ENCODE data around the gene CWH43. TPM values are rescaled to one million over a fixed set of nuclear protein-coding genes. Genes with fewer than 3 reads are reported as not detected.

Gene CWH43
- total and polyA plus RNA-seq, 2 donors (not counting 3 experiments of a cell fraction or from before 2014, with no cell fraction given), result not detected

- ChIA-PET CTCF (no interaction called here), POLR2A (no interaction called here)
- dilution Hi-C loops (cut with MboI; ENCODE audit: extremely low pct_ligation_motif_present, low sequenced_read_pairs), result no loop called here
- Histone ChIP-seq H3K27ac (ENCODE audit: insufficient read depth, low read depth, low read length) (no peak overlapping the region), H3K79me2 (ENCODE audit: control insufficient read depth, insufficient read depth, low read length) (no peaks in the 10 kb centered on the region), H2AFZ (ENCODE audit: low read depth, low read length) (no peak overlapping the region), H3K36me3 (ENCODE audit: control insufficient read depth in 2 of 2, extremely low read depth in 1 of 2, insufficient read depth in 2 of 2, low read length in 2 of 2) (no peaks in the 10 kb centered on the region), H3K9me1 (replicated peaks; ENCODE audit: control insufficient read depth, extremely low read depth, insufficient read depth, low read length) (no peaks in the 10 kb centered on the region), H4K20me1 (replicated peaks; ENCODE audit: control insufficient read depth, extremely low read depth, insufficient read depth, low read length) (no peaks in the 10 kb centered on the region), H3K4me2 (ENCODE audit: insufficient read depth, low read length) (no peak overlapping the region), H3K4me3 (replicated peaks in 1 of 3; ENCODE audit: insufficient read depth in 1 of 3, low read depth in 1 of 3, low read length in 3 of 3) (no peak overlapping the region), H3K4me1 (ENCODE audit: control insufficient read depth, extremely low read depth, insufficient read depth, low read length) (no peaks in the 10 kb centered on the region), H3K9me3 (replicated peaks; ENCODE audit: control insufficient read depth, insufficient read depth, low read length) (no peaks in the 10 kb centered on the region), H3K9ac (replicated peaks; ENCODE audit: extremely low read depth, insufficient read depth, low read length) (no peak overlapping the region), H3K27me3 (ENCODE audit: control insufficient read depth in 2 of 2, insufficient read depth in 2 of 2, low read length in 2 of 2) (peaks cover 0 to 5% of the 10 kb centered on the region in 2 experiments)
- TF ChIP-seq MYC (IDR thresholded peaks at IDR 0.05; ENCODE audit: low read depth, low read length), result no peak
- TF ChIP-seq JUN (IDR thresholded peaks at IDR 0.05; ENCODE audit: borderline replicate concordance, insufficient read depth, insufficient read length, low read depth), result no peak
- no peak for TF ChIP-seq FOS (IDR thresholded peaks at IDR 0.05; ENCODE audit: borderline replicate concordance, insufficient read depth, low read length)
- no peak for TF ChIP-seq CTCF (IDR thresholded peaks at IDR 0.05; ENCODE audit: extremely low read depth in 1 of 2, insufficient read depth in 1 of 2, low read depth in 1 of 2, low read length in 2 of 2)
- no peak for TF ChIP-seq GATA2 (IDR thresholded peaks at IDR 0.05; ENCODE audit: insufficient read depth, insufficient read length, low read depth, low read length)
- no peak for TF ChIP-seq EZH2 (IDR thresholded peaks at IDR 0.05; ENCODE audit: borderline replicate concordance, low read depth, low read length, severe bottlenecking)
- no peak for TF ChIP-seq MAX (IDR thresholded peaks at IDR 0.05; ENCODE audit: insufficient read depth, insufficient read length)
- no peak for TF ChIP-seq POLR2A (IDR thresholded peaks at IDR 0.05; ENCODE audit: low read depth, low read length)
- no peak for FAIRE-seq
- intact Hi-C loops (cut with micrococcal nuclease), result no loop called here
- no TSS peak for BruUV-seq (replicated peaks)
- DNase-seq (ENCODE audit: low read depth, low spot score), result no peak
These were observed 38.3 kb upstream of the CWH43 start for GRCh38 chr4:48947731-48948130.
